Tibial nerve (tissue), 3 donors: ENCODE measurements around the gene SBK2.

Experiments used
- POLR2A ChIP-seq, 2 donors: fragments of 450-650 bp; IDR thresholded peaks; one replicate each; pipeline ENCODE4 v1.6.1; 2017; ENCODE audit warnings: antibody characterized with exemption in 2 of 2, mild to moderate bottlenecking in 2 of 2, moderate library complexity in 2 of 2
- TF ChIP-seq, protein P1 (sequence below), 5 experiments: fragments of 200-600 bp in 3 of 5; fragments of 450-650 bp in 2 of 5; sonication (generic) in 3 of 5; IDR thresholded peaks; one replicate each; pipeline ENCODE4 v1.5.1; 2016 to 2019; ENCODE audit warnings: antibody characterized with exemption in 5 of 5, mild to moderate bottlenecking in 3 of 5, moderate library complexity in 2 of 5

DNA sequence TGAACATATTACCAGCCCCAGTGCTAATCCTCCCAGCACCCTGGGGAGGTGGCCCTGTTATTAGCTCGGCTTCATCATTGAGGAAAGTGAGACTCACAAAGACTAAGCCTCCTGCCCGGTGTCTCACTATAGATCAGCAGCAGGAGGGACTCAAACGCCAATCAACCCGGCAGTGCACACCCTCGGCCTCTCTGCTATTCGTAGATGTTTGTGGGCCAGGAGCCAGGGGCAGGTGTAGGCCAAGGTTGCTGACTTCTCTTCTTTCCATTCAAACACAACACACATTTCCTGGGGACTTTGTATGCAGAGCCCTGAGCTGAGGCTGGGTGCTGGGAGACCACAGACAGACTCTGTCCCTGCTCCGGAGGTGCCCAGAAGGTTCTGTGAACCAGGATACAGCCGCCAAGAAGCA, 17.8 kb upstream of the SBK2 start:
- TF ChIP-seq, protein P1, sequence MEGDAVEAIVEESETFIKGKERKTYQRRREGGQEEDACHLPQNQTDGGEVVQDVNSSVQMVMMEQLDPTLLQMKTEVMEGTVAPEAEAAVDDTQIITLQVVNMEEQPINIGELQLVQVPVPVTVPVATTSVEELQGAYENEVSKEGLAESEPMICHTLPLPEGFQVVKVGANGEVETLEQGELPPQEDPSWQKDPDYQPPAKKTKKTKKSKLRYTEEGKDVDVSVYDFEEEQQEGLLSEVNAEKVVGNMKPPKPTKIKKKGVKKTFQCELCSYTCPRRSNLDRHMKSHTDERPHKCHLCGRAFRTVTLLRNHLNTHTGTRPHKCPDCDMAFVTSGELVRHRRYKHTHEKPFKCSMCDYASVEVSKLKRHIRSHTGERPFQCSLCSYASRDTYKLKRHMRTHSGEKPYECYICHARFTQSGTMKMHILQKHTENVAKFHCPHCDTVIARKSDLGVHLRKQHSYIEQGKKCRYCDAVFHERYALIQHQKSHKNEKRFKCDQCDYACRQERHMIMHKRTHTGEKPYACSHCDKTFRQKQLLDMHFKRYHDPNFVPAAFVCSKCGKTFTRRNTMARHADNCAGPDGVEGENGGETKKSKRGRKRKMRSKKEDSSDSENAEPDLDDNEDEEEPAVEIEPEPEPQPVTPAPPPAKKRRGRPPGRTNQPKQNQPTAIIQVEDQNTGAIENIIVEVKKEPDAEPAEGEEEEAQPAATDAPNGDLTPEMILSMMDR (IDR thresholded peaks at IDR 0.05), result no peak
- TF ChIP-seq POLR2A (IDR thresholded peaks at IDR 0.05), result no peak
